PFSK-1 (cell line): Measurements from ENCODE around the gene PRR36. TPM values are rescaled to one million over a fixed set of nuclear protein-coding genes. Genes with fewer than 3 reads are reported as not detected.

Experiments used
- FOXP2 ChIP-seq: optimal IDR thresholded peaks from 2 replicates; pipeline ENCODE3; 2011; ENCODE audit warnings: borderline replicate concordance, control low read depth, inconsistent platforms; ENCODE audit not compliant: insufficient read depth; ENCODE audit errors: extremely low read length, extremely low read depth
- POLR2AphosphoS5 ChIP-seq: IDR thresholded peaks from 2 replicates; pipeline ENCODE4 v1.6.1; 2012; ENCODE audit warnings: low read depth, mild to moderate bottlenecking, control low read depth, low read length, moderate library complexity
- SIN3A ChIP-seq: IDR thresholded peaks from 2 replicates; pipeline ENCODE4 v1.6.1; 2012; ENCODE audit warnings: mild to moderate bottlenecking, low read length, moderate library complexity, borderline replicate concordance; ENCODE audit not compliant: insufficient read depth
- TAF1 ChIP-seq: IDR thresholded peaks from 2 replicates; pipeline ENCODE4 v1.6.1; 2012; ENCODE audit warnings: low read length, control low read depth, borderline replicate concordance; ENCODE audit not compliant: insufficient read depth
- polyA plus RNA-seq: library from polyadenylated mRNA; unstranded; fragments of >200 nt; gene quantifications from one replicate; pipeline ENCODE4 v1.2.1, GENCODE V29; 2012; ENCODE audit warnings: low read depth, missing spikeins; ENCODE audit not compliant: insufficient read length
- TF ChIP-seq, protein P1 (sequence below), 2 experiments: IDR thresholded peaks; 2 replicates each; pipeline versions ENCODE4 v1.6.1 to v1.8.0; 2011 to 2012; ENCODE audit warnings: low read depth in 2 of 2, low read length in 2 of 2, control low read depth in 1 of 2, inconsistent platforms in 1 of 2, mild to moderate bottlenecking in 1 of 2, moderate library complexity in 1 of 2; ENCODE audit not compliant: insufficient read depth in 1 of 2

PRR36 gene
- polyA plus RNA-seq = 1.4 TPM

DNA sequence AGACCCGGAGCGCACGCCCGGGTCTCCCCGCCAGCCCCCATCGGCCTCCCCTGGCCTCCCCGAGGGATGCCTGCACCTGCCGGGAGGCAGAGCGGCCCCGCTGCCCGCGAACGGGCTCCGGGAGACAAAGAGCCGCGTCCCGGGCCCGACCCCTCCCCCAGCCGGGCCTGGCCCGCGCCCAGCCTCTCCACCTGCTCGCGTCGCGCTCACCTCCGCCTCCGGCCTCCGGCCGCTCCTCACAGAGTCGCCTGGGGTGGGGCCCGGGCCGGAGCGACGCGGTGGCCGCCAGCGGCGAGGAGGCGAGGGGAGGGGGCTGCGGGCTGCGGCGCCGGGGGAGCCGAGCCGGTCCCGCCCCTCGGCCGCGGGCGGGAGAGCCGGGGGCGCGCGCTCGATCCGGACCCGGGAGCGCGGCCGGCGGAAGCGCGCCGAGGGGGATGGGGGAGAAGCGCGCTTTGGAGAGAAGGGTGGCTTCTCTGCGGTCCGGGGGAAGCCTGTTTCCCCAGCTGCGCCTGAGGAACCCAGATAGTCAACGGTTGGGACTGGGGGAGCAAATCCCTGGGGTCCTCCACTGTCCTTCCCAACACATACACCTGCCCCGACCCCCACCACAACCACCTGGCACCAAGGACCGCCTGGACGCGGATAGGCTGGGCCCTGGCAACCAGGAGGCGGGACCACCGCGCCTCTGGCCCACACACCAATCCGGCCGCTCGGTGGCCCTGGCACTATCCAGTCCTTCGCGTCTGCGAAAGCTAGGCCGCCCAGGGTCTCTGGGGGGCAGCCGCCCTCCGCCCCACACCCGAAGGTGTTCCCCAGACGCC lies at the start of gene PRR36:
PRR36 (minus strand) TSS at position 315 of the 821 bp plus-strand sequence. CDS start 701 bp downstream, outside the sequence.
- TF ChIP-seq POLR2AphosphoS5 = no peak
- TF ChIP-seq, protein P1, sequence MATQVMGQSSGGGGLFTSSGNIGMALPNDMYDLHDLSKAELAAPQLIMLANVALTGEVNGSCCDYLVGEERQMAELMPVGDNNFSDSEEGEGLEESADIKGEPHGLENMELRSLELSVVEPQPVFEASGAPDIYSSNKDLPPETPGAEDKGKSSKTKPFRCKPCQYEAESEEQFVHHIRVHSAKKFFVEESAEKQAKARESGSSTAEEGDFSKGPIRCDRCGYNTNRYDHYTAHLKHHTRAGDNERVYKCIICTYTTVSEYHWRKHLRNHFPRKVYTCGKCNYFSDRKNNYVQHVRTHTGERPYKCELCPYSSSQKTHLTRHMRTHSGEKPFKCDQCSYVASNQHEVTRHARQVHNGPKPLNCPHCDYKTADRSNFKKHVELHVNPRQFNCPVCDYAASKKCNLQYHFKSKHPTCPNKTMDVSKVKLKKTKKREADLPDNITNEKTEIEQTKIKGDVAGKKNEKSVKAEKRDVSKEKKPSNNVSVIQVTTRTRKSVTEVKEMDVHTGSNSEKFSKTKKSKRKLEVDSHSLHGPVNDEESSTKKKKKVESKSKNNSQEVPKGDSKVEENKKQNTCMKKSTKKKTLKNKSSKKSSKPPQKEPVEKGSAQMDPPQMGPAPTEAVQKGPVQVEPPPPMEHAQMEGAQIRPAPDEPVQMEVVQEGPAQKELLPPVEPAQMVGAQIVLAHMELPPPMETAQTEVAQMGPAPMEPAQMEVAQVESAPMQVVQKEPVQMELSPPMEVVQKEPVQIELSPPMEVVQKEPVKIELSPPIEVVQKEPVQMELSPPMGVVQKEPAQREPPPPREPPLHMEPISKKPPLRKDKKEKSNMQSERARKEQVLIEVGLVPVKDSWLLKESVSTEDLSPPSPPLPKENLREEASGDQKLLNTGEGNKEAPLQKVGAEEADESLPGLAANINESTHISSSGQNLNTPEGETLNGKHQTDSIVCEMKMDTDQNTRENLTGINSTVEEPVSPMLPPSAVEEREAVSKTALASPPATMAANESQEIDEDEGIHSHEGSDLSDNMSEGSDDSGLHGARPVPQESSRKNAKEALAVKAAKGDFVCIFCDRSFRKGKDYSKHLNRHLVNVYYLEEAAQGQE (IDR thresholded peaks at IDR 0.05; ENCODE audit: insufficient read depth in 1 of 2, low read depth in 2 of 2, low read length in 2 of 2) = no peak
- TF ChIP-seq FOXP2 = no peak
- no peak for TF ChIP-seq TAF1
- TF ChIP-seq SIN3A = no peak

DNA sequence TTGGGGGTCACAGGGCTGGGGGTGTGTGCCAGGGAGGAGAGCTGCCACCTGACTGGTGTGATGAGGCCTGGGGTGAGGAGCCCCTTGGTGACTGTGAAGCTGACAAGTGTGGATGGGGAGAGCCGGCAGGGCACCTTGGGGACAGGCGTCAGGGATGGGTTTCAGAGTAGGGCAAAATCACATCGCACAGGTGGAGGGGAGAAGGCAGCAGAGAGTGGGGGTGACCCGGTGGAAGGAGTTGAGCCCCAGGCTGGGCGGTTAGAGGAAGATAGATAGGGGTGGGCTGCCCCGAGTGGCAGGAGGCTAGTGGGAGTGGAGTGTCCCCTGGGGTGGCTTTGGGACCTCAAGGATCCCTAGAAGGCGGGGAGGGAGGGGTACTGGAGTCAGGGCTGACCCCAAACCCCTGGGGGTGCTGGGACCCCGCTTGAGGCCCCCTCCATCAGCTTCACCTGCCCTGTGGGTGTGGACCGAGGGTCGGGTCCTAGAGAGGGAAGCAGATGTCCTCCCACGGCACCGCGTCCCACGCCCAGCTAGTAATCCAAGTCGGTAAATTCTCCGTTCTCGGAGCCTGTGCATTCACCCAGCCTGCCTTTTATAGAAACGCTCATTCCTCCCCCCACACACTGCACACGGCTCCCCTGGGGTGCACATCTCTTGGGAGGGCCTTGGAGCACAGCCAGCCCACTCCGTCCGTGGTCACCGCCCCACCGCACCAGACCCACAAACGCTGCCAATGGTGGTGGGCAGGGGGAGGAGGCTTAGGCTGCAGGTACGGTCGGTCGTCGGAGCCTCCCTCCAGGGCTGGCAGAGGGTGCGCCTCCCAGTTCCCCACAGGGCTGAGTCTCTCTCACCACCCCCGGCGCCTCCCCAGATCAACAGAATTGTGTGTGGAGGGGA lies 49.4 kb upstream of the PRR36 start:
- peak; percentile 50; the same call in 1 of the 2 replicates for TF ChIP-seq POLR2AphosphoS5
- TF ChIP-seq SIN3A = no peak

DNA sequence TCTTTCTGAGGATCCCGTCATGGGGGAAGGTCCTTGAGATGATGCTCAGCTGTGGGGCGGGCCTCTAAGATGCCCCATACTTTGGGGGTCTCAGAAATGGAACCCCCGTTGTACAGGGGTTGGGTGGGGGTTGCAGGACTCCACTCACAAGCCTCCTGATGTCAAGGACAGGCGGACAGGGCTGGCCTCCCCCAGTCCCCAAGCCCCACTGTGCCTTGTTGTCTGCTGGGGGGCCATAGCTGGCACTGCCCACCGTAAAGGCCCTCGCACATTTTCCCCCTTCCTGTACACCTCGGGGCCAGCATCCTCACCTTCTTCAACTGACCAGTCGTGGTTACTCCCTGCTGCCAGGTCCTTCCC lies 48.6 kb upstream of the PRR36 start:
- no peak for TF ChIP-seq POLR2AphosphoS5

DNA sequence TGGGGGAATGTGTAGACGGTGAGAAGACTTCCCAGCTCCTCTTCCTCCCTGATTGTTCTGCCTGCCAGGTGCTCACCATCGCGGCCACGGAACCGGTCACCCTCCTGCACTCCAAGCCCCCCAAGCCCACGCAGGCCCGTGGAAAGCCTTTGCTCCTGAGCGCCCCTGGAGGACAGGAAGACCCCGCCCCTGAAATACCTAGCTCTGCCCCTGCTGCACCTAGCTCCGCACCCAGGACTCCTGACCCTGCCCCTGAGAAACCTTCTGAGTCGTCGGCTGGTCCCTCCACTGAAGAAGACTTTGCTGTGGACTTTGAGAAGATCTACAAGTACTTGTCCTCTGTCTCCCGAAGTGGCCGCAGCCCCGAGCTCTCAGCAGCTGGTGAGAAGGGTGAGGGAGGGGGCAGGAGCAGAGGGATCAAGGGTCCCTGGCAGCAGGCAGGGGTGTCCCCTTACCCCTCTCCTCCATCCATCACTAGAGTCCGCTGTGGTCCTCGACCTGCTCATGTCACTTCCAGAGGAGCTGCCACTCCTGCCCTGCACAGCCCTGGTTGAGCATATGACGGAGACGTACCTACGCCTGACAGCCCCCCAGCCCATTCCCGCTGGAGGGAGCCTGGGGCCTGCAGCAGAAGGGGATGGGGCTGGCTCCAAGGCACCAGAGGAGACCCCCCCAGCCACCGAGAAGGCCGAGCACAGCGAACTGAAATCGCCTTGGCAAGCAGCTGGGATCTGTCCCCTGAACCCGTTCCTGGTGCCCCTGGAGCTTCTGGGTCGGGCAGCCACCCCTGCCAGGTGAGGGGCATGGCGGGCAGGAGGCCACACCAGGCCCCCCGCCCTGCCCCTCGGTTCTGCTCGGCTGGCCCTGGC lies 48.0 kb upstream of the PRR36 start:
- TF ChIP-seq POLR2AphosphoS5 = no peak
- TF ChIP-seq SIN3A = no peak
- no peak for TF ChIP-seq TAF1
- no peak for TF ChIP-seq FOXP2
- TF ChIP-seq, protein P1 (IDR thresholded peaks at IDR 0.05; ENCODE audit: insufficient read depth in 1 of 2, low read depth in 2 of 2, low read length in 2 of 2) = no peak

DNA sequence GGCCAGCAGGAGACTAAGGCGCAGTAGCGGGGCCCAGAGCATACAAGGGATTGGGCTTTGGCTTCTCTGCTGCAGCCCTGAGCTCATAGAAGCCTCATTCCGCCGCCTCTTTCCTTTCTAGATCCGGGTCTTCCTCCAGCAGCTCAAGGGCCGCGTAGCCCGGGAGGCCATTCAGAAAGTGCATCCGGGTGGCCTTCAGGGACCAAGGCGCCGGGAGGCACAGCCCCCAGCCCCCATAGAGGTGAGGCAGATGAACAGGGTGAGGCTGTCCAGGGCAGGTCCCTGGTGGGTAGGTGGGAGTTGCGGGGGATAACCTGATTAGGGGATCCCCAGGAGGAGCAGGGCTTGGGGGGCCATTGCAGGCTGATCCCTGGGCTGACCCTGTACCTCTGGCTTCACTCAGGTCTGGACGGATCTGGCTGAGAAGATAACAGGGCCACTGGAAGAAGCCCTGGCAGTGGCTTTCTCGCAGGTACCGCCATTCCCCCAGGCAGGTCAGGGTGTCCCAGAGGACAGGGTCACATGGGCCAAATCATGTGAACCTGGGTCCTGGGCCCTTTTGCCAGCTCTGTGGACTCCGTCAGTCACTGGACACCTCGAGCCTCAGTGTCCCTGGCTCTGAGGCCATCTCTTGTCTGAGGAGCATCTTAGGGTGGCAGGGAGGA lies 47.2 kb upstream of the PRR36 start:
- TF ChIP-seq POLR2AphosphoS5 = 0 out of 2 replicates have a peak, but pooled peaks have one; percentile 40
- 0 out of 2 replicates have a peak, but pooled peaks have one; percentile 0 for TF ChIP-seq SIN3A
- no peak for TF ChIP-seq FOXP2
- TF ChIP-seq, protein P1 (IDR thresholded peaks at IDR 0.05; ENCODE audit: insufficient read depth in 1 of 2, low read depth in 2 of 2, low read length in 2 of 2) = no peak
